Amniotic stem cell (primary cell): Measurements from ENCODE around the gene HPCAL4.

Source experiments
- DNase-seq: peaks from one replicate; lab custom pipeline; 2025; lab: John Stamatoyannopoulos, UW

Gene HPCAL4

DNA sequence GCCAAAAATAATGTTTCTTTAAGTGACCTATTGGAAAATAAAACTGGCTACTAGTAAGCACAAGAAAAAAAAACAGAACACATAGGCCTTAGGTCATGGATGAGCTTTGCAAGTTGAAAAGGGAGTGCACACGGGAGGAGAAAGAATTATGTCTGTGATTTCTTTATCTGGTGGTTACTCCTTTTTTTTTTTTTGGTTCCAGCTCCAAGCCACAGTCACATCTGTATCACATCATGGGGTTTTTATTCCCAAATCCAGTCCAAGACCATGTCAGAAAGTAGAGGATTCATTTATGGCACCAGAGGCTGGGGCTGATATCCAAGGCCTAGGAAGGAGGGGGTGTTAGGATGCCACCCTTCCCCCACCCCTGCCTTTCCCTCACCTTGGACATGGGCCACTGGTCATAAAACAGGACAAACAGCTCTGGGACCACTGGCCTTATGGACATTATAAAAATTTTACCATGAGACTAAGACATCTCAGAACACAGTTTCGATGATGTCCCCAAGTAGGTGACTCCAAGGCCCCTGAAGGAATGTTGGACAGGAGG is 41.5 kb downstream of the HPCAL4 start:
- no peak for DNase-seq

DNA sequence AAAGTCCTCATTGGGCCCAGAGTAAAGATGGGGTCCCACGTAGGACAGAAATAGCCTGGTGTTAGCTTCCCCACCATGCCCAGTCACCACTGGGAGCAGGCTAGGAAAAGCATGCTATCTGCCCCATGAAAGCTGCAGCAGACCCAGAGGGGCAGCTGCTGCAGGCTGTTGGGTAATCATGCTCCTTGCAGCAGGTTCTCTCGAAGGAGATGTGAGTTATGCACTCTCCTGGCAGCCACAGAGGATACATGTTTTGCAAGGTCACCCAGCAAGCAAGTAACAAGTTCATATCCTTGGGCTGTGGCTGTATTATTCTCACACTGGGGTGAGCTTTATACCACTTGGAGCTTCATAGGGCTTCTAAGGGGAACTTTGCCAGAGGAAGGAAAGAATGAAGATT is 42.7 kb downstream of the HPCAL4 start:
- DNase-seq: no peak

DNA sequence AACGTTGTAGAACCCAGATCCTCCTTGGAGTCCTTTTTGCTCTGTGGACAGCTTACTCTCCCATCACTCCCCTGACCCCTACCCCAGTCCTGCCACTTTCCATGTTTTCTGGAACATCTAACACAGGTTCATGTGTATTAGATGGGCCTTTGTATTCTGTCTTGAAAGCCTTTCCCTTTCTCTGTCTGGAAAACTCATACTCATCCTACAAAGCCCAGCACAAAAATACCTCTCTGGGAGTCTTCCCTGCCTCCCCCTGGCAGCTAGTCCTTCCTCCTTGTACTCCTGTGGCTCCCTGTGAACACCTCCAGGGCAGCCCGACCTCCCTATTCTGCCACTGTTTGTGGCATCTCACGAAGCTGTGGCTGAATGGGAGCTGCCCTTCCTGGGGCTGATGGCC is 44.0 kb downstream of the HPCAL4 start:
- DNase-seq: no peak

DNA sequence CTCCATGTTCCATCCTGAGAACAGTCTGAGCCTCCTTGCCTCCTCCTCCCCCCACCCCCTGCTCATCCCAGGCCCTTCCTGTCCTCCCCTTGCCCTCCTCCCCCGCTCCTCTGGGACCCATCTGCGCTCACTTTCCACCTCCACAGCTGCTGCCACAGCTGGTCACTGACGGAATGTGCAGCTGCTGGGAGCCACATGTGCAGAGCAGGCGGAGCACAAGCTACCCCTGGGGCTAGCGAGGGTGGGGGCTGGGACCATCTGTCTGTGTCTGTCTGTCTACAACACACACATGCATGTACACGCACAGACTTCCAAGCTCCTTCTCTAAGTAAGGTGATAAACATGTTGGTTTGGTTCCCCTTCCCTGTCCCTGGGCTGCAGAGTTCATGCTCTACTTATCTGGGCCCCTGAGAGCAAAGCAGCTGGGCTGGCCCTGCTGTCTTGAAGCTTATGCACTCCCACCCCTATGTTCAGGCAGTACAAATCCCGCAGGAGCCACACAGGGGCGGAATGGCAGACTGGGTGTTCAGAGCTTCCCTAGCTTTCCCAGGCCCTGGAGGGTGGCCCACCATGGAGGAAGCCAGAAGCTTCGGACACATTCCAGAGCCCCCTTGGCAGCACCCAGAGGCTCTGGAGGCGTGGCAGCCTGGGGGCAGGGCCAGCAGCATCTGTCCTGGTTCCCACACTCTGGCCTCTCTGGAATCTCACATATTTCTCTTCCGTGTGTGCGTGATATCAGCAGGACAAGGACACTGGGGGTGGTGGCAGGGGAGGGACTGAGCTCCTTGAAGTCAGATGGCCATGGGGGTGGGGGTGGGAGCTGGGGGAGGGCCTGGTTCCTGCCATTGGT is 44.8 kb downstream of the HPCAL4 start:
- no peak for DNase-seq

DNA sequence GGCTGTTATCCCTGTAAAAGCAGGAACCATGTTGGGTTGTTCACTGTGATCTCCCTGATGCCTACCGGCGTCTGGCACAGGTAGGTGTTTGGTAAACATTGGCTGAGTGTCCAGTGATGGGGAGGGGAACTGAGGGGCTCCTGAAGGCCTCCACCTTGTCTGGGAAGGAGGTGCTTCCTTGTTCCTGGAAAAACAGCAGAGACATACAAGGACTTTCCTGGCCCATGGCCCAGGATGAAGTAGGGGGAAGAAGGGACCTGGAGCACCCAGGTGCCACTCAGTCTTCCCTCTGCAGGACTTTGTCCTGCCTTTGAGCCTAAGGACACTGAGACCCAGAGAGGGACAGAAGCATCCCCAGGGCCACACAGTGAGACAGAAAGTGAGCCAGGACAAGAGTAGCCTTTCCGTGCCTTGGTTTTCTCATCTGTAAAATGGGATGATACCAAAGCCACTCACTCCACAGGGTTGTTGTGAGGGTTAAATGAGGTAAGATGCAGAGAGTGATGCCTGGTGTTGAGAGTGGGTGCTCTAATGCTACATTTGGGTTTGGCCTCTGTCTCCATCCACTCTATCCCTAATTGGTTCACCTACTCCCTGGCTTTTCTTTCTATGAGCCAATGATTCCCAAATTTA is 45.7 kb downstream of the HPCAL4 start:
- DNase-seq: no peak

DNA sequence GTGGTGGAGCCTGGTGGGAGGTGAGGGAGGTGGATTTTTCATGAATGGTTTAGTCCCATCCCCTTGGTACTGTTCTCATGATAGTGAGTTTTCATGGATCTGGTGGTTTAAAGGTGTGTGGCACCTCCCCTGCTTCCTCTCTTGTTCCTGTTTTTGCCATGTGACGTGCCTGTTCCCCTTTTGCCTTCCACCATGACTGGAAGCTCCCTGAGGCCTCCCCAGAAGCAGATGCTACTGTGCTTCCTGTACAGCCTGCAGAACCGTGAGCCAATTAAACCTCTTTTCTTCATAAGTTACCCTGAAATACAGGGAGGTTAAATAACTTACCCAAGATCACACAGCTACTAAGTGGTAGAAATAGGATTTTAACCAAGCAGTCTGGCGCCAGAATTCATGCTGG is 47.5 kb downstream of the HPCAL4 start:
- no peak for DNase-seq

DNA sequence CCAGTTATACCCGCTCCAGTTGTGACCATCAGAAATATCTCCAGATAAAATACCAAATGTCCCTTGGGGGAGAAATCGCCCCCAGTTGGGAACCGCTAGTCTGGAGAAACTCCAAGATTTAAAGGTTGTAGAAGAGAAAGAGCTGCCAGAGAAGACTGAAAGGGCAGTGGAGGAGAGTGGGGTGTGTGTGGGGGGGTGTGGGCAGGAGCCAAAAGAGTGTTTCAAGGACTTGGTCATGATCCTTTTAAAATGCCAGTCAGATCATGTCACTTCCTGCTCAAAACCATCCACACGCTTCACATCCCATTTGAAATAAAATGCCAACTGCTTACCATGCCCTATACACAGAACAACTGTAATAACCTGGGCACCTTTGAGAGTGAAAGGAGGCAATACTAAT is 48.4 kb downstream of the HPCAL4 start:
- no peak for DNase-seq

DNA sequence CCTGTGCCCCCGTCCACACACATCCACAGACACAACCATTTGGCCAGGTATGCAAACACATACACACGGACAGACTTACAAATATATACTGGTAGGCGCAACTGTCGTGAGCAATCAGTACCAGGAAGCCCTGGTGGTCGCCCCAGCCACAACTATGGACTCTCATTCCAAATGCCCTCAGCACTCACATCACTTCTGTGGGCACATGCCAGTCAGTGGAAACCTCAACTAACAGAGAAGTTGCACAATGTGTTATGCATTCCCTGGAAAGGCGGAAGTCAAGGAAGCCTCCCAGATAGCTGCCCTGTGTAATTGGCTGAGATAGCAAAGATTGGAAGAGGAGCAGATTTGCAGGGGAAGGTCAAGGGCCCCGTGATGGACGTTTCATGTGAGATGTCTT is 50.4 kb downstream of the HPCAL4 start:
- DNase-seq: no peak

DNA sequence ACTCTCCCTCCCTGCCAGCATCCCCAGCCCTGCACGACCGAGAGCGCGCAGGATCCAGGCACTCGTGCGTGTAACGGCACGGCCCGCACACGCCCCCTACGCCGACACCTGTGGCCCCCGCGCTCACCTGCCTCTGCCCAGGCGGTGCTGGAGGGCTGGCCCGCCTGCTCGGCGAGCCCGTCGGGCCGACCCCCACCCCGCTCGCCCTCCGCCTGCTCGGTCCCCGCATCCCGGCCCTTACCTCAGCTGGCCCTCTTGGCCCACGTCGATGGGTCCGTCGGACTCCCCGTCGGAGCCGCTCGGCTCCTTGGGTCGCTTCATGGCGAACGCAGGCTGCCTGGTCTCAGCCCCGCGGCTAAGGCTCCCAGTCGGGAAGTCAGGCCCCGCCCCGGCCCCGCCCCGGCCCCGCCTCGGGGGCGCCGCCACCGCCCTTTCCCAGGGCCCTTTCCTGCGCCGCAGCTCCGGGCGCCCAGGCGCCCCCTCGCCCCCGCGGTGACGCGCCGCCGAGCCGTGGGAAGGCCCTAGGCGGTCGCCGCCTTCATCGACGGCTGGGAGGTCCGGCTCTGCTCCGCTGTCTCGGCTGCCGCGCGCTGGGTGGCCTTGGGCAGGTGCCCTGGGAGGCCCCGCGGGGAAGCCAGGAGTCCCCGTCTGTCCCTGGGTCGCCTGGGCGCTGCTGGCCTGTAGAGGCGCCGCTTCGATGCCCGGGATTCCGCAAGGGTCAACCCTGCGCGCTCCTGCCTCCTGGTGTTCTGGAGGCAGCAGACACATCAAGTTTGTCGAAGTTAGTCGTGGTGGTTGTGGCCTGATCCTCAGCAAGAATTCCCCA is 51.7 kb downstream of the HPCAL4 start, which contains the start of gene HEYL:
Gene HEYL (minus strand): TSS at position 339 of the 826 bp plus-strand sequence. CDS start 18 bp downstream, at position 321.
- no peak for DNase-seq

DNA sequence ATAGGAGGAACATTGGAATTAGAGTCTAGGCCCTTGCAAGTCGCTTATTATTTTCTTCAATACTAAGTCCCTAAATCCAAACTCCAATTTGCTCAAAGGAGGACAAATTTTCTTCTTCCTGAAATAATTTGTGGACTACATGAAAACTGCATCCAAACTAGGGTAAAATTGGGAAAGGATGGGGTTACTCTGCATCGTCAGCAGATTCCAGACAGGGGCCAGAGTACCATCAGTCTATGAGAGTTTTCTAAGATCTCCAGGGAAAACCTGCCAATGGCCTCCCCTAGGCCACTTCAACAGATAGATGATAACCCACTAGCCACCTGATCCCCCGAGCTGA is 52.3 kb downstream of the HPCAL4 start:
- DNase-seq: no peak

DNA sequence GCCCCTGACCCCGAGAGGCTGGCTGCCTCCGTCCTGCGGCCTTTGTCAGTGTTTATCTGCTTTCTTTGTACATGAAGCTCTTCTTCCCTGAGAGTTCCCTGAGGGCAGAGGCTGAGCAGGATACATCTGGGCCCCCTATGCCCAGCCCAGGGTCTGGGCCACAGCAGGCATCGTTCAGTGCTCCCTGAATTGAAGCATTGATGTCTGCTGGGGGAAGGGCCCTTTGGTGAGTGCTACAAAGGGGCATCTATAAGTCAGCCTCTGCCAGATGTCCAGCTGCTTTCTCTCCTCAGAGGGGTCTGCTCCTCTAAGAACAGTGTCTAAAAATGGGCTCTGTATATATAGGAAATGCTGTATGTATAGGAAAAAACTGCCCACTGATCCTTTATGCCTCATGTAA is 53.9 kb downstream of the HPCAL4 start:
- DNase-seq: no peak

DNA sequence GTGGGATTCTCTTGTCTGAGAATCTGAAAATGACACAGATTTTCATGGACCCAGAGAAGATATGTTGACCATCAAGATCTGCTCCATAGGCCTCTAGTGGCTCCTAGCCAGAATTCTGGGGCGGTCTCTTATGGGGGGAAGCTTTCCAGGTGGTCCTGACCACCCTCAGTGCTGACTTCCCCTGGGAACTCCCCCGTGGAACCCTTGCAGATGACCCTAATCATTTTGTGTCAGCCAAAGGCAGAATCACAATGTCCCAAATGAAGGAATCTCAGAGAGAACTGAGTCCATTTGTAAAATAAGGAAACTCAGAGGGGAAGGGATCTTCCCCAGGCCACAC is 55.4 kb downstream of the HPCAL4 start:
- no peak for DNase-seq

DNA sequence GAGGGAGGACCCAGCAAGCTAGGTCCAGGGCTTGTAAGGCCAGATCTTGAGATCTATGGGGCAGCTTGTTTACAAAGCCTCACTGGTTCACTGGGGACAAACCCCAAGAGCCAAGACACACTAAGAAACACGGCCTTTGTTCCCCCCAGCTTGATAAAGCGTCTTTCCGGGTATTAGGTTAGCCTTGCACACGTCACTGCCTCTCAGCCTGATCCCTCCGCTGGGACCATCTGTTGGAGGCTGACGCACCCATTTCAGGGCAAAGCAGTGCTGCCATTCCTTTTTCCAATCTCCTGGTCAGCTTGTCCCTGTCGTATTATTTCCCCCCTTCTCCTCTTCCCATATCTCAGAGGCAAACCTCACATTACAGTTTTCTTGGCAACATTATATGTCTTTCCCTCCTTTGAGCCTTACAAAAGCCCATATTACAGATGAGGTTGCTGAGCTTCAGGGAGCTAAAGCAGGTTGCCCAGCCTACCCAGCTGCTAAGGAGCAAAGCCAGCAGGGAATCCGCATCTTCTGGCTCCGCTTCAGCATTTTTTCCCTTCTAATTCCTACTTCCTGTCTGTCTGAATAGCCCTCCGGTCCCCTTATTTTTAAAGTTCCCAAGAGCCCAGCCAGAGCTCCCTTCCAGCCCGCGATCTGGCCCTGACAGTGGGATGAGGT is 55.9 kb downstream of the HPCAL4 start:
- DNase-seq: no peak

DNA sequence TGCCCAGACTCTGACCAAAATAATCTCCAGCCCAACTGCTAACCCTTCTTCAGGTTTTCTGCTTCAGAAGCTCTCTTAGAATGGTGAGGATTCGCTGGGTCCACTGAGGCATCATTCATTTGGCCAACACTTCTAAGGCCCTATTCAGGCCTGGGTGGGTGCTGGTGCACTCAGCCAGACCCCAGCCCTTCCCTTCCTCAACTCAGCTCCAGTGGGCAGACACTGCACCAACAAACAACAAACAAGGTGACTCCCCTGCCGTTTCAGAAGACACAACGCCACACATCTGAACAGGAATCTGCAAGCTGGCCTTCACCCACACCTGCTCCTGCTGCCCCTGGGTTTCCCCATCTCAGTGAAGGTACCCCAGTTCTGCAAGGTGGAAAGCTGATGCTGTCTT is 57.8 kb downstream of the HPCAL4 start:
- no peak for DNase-seq

DNA sequence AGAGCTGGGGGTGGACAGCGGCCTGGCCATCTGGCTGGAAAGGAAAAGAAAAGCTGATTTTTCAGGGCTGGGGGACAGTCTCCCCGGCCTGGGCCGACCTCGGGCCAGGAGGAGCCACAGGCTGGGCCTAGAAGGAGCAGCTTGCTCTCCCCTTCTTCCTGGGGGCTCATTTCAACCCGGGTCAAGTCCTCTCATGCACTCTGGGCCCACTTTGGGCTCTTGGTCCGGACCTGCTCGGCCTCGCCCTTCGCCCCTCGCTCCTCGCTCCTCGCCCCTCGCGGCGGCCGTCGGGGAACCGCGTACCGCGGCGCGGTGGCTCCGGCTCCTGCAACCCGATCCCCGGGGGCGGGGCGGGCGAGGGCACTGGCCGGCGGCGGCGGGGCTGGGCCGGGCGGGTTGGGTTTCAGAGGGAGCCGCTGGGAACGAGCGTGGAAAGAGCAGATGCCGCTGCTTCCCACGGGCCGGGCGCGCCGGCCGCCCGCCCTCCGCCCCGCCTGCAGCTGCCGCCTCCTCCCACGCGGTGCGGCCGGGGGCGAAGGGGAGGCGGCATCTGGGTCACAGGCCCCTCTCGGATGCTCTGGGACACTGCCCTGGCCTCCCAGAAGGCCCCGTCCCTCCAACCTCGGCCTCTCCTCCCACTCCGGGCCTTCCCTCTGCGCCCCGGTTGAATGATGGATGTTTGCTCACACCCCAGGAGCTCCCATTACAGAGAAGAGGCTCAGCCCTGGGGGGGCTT is 58.4 kb downstream of the HPCAL4 start:
- DNase-seq: no peak

DNA sequence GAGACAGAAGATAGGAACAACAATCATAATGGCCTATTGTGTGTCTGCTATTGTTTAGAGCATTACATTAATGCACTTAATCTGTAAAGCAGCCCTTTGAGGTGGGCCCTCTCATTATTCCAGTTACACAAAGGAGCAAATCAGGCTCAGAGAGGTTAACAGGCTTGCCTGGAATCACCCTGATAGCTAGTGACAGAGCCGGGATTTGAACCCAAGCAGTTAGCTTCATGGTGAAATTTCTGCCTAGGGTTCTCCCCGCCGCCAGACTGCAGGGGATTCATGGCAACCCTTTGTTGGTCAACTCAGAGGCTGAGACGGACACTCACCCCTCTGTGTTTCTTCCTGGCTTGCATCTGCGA is 58.9 kb downstream of the HPCAL4 start:
- no peak for DNase-seq

DNA sequence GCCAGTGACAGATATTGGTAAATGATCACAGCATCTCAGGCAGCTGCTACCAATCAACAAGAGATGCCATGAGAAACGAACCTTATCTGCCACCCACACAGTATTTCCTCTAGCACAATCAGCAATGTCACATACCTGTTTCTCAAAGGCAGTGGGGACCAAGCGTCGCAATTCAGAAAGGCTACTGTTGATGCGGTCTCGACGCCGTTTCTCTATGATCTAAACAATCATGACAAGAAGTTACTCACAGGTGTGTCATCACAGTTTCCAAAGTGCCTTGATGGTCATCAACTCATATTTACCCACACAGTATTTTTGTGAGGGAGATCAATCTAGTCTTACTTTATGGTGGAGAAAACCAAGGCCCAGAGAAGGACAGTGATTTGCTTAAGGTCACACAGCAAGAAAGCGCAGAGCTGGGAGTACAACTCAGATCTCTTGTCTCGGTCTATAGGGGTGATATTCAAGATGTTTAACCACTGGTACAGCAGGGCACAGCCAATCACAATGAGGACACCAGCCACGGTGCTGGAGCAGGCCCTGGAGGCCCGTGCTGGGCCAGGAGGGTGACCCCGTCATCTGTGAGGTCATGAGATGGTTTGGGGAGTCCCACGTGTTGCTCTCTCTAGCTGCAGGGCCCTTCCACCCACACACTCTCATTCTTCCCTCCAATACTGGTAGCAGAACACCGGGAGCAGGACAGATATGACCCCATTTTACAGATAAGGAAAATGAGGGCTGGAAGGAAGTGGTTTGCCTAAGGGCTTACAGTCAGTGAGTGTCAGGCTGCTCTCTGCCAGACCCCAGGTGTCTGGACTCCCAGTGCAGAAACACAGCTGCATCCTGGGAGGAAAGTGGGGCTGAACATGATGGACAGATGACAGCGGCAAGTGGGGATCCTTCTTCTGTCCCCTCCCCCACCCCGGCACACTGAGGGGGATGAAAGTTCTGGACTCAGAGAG is 59.6 kb downstream of the HPCAL4 start:
- no peak for DNase-seq

DNA sequence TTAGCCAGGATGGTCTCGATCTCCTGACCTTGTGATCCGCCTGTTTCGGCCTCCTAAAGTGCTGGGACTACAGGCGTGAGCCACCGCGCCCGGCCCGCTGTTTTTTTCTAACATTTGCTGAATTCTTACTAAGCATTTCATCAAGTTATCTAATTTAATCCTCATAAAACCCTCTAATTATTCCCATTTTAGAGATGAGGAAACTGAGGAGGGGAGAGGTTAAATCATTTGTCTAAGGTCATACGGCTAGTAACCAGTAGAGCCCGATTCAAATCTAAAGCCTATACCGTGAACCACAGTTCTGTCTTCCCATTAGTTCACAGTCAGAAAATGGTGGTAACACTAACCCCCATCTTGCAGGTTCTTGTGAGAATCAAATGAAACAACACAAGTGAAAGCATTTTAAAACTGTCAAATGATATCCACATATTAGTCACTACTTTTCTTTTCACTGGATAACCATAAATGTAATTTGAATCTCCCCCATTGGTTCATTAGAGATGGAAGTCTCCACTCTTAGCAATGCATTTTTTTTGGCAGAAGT is 62.4 kb downstream of the HPCAL4 start:
- no peak for DNase-seq
